ENCODE measurements around the gene SORL1.

GRCh38 chr11:121488641-121489040, 36.5 kb downstream of the SORL1 start:
- TF ChIP-seq CTCF (IDR thresholded peaks at IDR 0.05; ENCODE audit: low read depth, low read length) (no peak), MAX (IDR thresholded peaks at IDR 0.05; ENCODE audit: low read depth, low read length) (no peak)
